Measurements from ENCODE around the gene PLS1. TPM values are rescaled to one million over a fixed set of nuclear protein-coding genes. Genes with fewer than 3 reads are reported as not detected.
A peak's percentile ranks its signal among the peaks of the same experiment; 100 is the strongest.
"Not testable (repeated sequence)": the region's sequence is repeated elsewhere in the genome, so short reads cannot be mapped to it uniquely, and the experiment has no call there.

PLS1 gene
- total RNA-seq, 1 experiment from 2014 or later = 27.2 TPM

- H3K27ac ChIP-seq = no peak overlapping the region; the same call in 1 of the 2 replicates
- H3K4me3 ChIP-seq = peak overlapping the region; percentile 80
- peaks cover 5% of the 10 kb centered on the region; the same call in 1 of the 2 replicates for H3K9me3 ChIP-seq (replicated peaks)
- H3K27me3 ChIP-seq = no peaks in the 10 kb centered on the region
- no peak for DNase-seq
- H3K36me3 ChIP-seq = no peaks in the 10 kb centered on the region
- H3K4me1 ChIP-seq = peaks cover 11% of the 10 kb centered on the region
Measured at GRCh38 chr3:142723665-142723967, 127.4 kb downstream of the PLS1 start.

GRCh38 chr3:142723968-142724681, 127.9 kb downstream of the PLS1 start, which contains the start of gene TRPC1:
Gene TRPC1, plus strand, starts transcription at chr3:142724034. Its CDS starts 526 bp downstream, at chr3:142724560.
- Histone ChIP-seq H3K27ac (peak within 1 kb of the TSS; percentile 77), H3K27me3 (no peaks in the 10 kb centered on the region), H3K36me3 (no peaks in the 10 kb centered on the region), H3K4me1 (peaks cover 11% of the 10 kb centered on the region), H3K9me3 (replicated peaks) (peaks cover 5% of the 10 kb centered on the region; the same call in 1 of the 2 replicates), H3K4me3 (peak within 1 kb of the TSS; percentile 80)
- DNase-seq = peak; percentile 90 to 92

GRCh38 chr3:142724682-142725356, 128.6 kb downstream of the PLS1 start:
- Histone ChIP-seq H3K36me3 (0 out of 2 replicates have a peak, but pooled peaks cover 2% of the 10 kb centered on the region), H3K4me3 (peak overlapping the region; percentile 80), H3K9me3 (replicated peaks) (peaks cover 5% of the 10 kb centered on the region; the same call in 1 of the 2 replicates), H3K27ac (peak overlapping the region; percentile 77), H3K27me3 (no peaks in the 10 kb centered on the region), H3K4me1 (peaks cover 11% of the 10 kb centered on the region)
- DNase-seq = peak; percentile 71 to 78

- DNase-seq = no peak
- Histone ChIP-seq H3K4me1 (peaks cover 11% of the 10 kb centered on the region), H3K27me3 (no peaks in the 10 kb centered on the region), H3K27ac (peak overlapping the region; percentile 77), H3K36me3 (0 out of 2 replicates have a peak, but pooled peaks cover 2% of the 10 kb centered on the region), H3K4me3 (peak overlapping the region; percentile 80), H3K9me3 (replicated peaks) (peaks cover 5% of the 10 kb centered on the region; the same call in 1 of the 2 replicates)
Measured at GRCh38 chr3:142725357-142725739, 129.2 kb downstream of the PLS1 start.

GRCh38 chr3:142726017-142726416, 129.8 kb downstream of the PLS1 start:
- Histone ChIP-seq H3K4me1 (peaks cover 11% of the 10 kb centered on the region), H3K9me3 (replicated peaks) (peaks cover 5% of the 10 kb centered on the region; the same call in 1 of the 2 replicates), H3K27ac (no peak overlapping the region), H3K27me3 (no peaks in the 10 kb centered on the region), H3K4me3 (peak overlapping the region; percentile 80; the same call in 1 of the 2 replicates), H3K36me3 (0 out of 2 replicates have a peak, but pooled peaks cover 2% of the 10 kb centered on the region)
- peak in 1 of 2 experiments; percentile 5 for DNase-seq

- H3K27me3 ChIP-seq = no peaks in the 10 kb centered on the region
- no peaks in the 10 kb centered on the region for H3K9me3 ChIP-seq (replicated peaks)
- no peak overlapping the region for H3K27ac ChIP-seq
- DNase-seq = no peak
- no peaks in the 10 kb centered on the region for H3K4me1 ChIP-seq
- 0 out of 2 replicates have a peak, but pooled peaks cover 2% of the 10 kb centered on the region for H3K36me3 ChIP-seq
- H3K4me3 ChIP-seq = no peak overlapping the region
Measured at GRCh38 chr3:142732066-142732465, 135.9 kb downstream of the PLS1 start.

- no peaks in the 10 kb centered on the region for H3K27me3 ChIP-seq
- H3K27ac ChIP-seq = no peak overlapping the region
- no peak for DNase-seq
- no peak overlapping the region for H3K4me3 ChIP-seq
- no peaks in the 10 kb centered on the region for H3K36me3 ChIP-seq
- no peaks in the 10 kb centered on the region for H3K9me3 ChIP-seq (replicated peaks)
- no peaks in the 10 kb centered on the region for H3K4me1 ChIP-seq
Measured at GRCh38 chr3:142734834-142735233, 138.6 kb downstream of the PLS1 start.

GRCh38 chr3:142735462-142735861, 139.3 kb downstream of the PLS1 start:
- no peaks in the 10 kb centered on the region for H3K9me3 ChIP-seq (replicated peaks)
- H3K27ac ChIP-seq = no peak overlapping the region
- H3K27me3 ChIP-seq = no peaks in the 10 kb centered on the region
- no peaks in the 10 kb centered on the region for H3K36me3 ChIP-seq
- H3K4me1 ChIP-seq = no peaks in the 10 kb centered on the region
- no peak overlapping the region for H3K4me3 ChIP-seq
- no peak for DNase-seq

GRCh38 chr3:142738396-142738795, 142.2 kb downstream of the PLS1 start:
- H3K9me3 ChIP-seq (replicated peaks) = no peaks in the 10 kb centered on the region
- no peak for DNase-seq

GRCh38 chr3:142746646-142747045, 150.5 kb downstream of the PLS1 start:
- H3K27ac ChIP-seq = no peak overlapping the region
- H3K27me3 ChIP-seq = no peaks in the 10 kb centered on the region
- DNase-seq = no peak
- no peaks in the 10 kb centered on the region for H3K4me1 ChIP-seq
- peaks cover 28% of the 10 kb centered on the region for H3K36me3 ChIP-seq
- no peak overlapping the region for H3K4me3 ChIP-seq
- 0 out of 2 replicates have a peak, but pooled peaks cover 3% of the 10 kb centered on the region for H3K9me3 ChIP-seq (replicated peaks)

More at GRCh38 chr3:142738396-142738795, 142.2 kb downstream of the PLS1 start:
- no peak overlapping the region for H3K27ac ChIP-seq
- H3K36me3 ChIP-seq = no peaks in the 10 kb centered on the region
- no peaks in the 10 kb centered on the region for H3K4me1 ChIP-seq
- H3K27me3 ChIP-seq = no peaks in the 10 kb centered on the region
- no peak overlapping the region for H3K4me3 ChIP-seq

- H3K36me3 ChIP-seq = peaks cover 25% of the 10 kb centered on the region
- not testable (repeated sequence) for H3K27me3 ChIP-seq; DNase-seq; H3K27ac ChIP-seq; H3K4me1 ChIP-seq; H3K4me3 ChIP-seq; H3K9me3 ChIP-seq (replicated peaks)
Measured at GRCh38 chr3:142750531-142750930, 154.3 kb downstream of the PLS1 start.

- H3K4me3 ChIP-seq; H3K9me3 ChIP-seq (replicated peaks); H3K4me1 ChIP-seq; DNase-seq; H3K27me3 ChIP-seq; H3K27ac ChIP-seq: not testable (repeated sequence)
- H3K36me3 ChIP-seq = peaks cover 25% of the 10 kb centered on the region
Measured at GRCh38 chr3:142752605-142753004, 156.4 kb downstream of the PLS1 start.

- Histone ChIP-seq H3K4me3 (no peak overlapping the region), H3K27me3 (no peaks in the 10 kb centered on the region), H3K4me1 (no peaks in the 10 kb centered on the region), H3K27ac (no peak overlapping the region), H3K36me3 (peaks cover 9% of the 10 kb centered on the region; the same call in 1 of the 2 replicates), H3K9me3 (replicated peaks) (0 out of 2 replicates have a peak, but pooled peaks cover 6% of the 10 kb centered on the region)
- DNase-seq = no peak
Measured at GRCh38 chr3:142754494-142754893, 158.3 kb downstream of the PLS1 start.
